KOPT-K1 (cell line): ENCODE measurements around the gene GTPBP4.
"Not testable (repeated sequence)": the region's sequence is repeated elsewhere in the genome, so short reads cannot be mapped to it uniquely, and the experiment has no call there.

Experiments
- H3K27ac ChIP-seq: fragments of 200-600 bp; sonication (generic); 2 replicates; pipeline ENCODE4 v1.5.1; 2016; ENCODE audit warnings: antibody characterized with exemption, mild to moderate bottlenecking, low read depth, low read length; ENCODE audit not compliant: poor library complexity, severe bottlenecking
- H3K36me3 ChIP-seq: fragments of 200-600 bp; sonication (generic); 2 replicates; pipeline ENCODE4 v1.5.1; 2017; ENCODE audit warnings: antibody characterized with exemption, mild to moderate bottlenecking, low read length, moderate library complexity; ENCODE audit not compliant: insufficient read depth
- H3K9me3 ChIP-seq: fragments of 200-600 bp; sonication (generic); 2 replicates; pipeline ENCODE4 v1.5.1; 2017; ENCODE audit warnings: antibody characterized with exemption, low read length, mild to moderate bottlenecking; ENCODE audit not compliant: insufficient read depth, poor library complexity, severe bottlenecking

The GTPBP4 gene

DNA sequence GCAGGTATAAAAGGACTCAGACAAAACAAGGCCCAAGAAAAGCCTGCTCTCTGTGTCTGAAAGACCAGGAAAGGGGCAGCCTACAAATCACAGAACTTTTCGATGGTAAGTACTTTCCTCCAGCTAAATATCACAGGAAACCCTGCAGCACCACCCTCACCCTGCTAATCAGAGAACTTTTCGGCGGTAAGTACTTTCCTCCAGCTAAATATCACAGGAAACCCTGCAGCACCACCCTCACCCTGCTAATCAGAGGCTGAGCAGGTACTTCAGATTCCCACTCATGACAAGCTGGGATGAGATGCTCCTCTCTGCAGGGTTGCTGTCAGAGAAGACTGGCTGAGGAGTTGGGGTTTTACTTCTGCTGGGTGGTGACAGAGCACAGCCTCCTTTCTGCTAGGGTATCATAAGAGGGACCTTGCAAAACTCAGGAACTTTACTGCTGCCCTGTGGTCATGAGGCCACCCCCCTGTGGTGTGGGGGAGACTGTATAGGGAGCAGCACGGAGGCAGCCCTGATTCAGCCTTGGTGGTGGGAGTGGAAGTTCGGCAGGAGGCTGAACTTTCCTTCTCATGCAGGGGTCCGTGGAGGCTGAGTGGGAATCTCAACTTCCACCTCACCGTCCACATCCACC lies 75.1 kb downstream of the GTPBP4 start:
- H3K27ac ChIP-seq: peak overlapping the region; percentile 58
- H3K36me3 ChIP-seq: peaks cover 18% of the 10 kb centered on the region
- H3K9me3 ChIP-seq: no peaks in the 10 kb centered on the region

DNA sequence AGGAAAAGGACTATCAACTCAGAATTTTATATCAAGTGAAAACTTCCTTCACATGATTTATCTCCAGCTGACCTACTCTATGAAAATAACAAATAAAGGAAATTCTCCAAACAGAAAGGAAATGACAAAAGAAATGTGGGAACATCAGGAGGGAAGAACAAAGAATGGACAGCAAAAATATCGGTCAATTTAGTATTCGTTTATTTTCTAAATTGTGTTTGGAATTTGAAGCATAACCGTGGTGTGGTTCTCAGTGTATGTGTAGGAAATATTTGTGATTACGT lies 76.7 kb downstream of the GTPBP4 start:
- Histone ChIP-seq H3K9me3 (no peaks in the 10 kb centered on the region), H3K36me3 (peaks cover 12% of the 10 kb centered on the region), H3K27ac (no peak overlapping the region)

- not testable (repeated sequence) for H3K27ac ChIP-seq, H3K9me3 ChIP-seq
- H3K36me3 ChIP-seq: peaks cover 18% of the 10 kb centered on the region
Measured at GRCh38 chr10:1066734-1067133, 78.5 kb downstream of the GTPBP4 start.

DNA sequence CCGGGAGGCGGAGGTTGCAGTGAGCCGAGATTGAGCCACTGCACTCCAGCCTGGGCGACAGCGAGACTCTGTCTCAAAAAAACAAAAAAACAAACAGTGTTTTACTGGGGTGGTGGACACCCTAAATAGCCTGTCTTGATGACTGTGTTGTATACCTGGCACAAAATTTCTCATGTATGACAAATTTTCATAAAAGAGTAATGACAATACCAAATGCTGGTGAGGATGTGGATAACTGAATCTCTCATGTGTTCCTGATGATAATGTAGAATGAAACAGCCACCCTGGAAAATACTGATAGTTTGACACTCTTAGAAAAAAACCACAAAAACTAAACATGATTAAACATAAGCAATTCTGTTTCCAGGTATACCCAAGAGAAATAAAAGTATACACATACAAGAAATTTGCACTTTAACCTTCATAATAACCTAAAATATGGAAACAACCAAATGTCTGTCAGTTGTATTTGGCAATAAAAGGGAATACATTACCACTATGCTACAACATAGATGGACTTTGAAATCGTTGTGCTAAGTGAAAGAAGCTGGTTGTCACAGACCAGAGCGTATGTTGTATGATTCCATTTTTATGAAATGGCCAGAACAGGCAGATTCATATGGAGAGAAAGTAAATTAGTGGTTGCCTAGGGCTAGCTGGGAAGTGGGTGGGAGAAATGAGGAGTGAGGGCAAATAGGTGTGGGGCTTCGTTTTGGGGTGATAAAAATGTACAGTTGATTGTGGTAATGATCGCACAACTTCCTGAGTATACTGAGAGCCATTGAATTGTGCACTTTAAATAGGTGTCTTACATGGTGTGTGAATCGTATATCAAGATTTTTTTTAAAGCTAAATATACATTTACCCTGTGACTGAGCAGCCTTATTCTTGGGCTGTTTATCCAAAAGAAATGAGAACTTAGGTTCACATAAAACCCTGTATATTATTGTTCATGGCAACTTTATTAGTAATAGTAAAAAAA lies 80.4 kb downstream of the GTPBP4 start:
- Histone ChIP-seq H3K9me3 (no peaks in the 10 kb centered on the region), H3K27ac (no peak overlapping the region), H3K36me3 (peaks cover 32% of the 10 kb centered on the region)
